Head of caudate nucleus (tissue), 42 donors: ENCODE results near the gene TSSK1B.
"Not testable (repeated sequence)": the region's sequence is repeated elsewhere in the genome, so short reads cannot be mapped to it uniquely, and the experiment has no call there.

Experiments used
- DNase-seq, 42 donors: peaks; one replicate each; pipeline versions ENCODE4 v3.0.0 to v3.0.0-alpha.2; 2020 to 2021; ENCODE audit warnings: mixed read lengths in 7 of 42
- intact Hi-C: fragments of 100-400 bp; cut with DNase I; formaldehyde crosslinking; loops from one replicate; pipeline ENCODE4 v1.15.0; 2022

Gene TSSK1B, protein sequence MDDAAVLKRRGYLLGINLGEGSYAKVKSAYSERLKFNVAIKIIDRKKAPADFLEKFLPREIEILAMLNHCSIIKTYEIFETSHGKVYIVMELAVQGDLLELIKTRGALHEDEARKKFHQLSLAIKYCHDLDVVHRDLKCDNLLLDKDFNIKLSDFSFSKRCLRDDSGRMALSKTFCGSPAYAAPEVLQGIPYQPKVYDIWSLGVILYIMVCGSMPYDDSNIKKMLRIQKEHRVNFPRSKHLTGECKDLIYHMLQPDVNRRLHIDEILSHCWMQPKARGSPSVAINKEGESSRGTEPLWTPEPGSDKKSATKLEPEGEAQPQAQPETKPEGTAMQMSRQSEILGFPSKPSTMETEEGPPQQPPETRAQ

GRCh38 chr5:113434889-113435288, at the start of gene TSSK1B:
Gene TSSK1B, minus strand, starts transcription at chr5:113434989. Its CDS starts 150 bp downstream, at chr5:113434839.
- DNase-seq: no peak
- intact Hi-C loops: no loop called here

DNA sequence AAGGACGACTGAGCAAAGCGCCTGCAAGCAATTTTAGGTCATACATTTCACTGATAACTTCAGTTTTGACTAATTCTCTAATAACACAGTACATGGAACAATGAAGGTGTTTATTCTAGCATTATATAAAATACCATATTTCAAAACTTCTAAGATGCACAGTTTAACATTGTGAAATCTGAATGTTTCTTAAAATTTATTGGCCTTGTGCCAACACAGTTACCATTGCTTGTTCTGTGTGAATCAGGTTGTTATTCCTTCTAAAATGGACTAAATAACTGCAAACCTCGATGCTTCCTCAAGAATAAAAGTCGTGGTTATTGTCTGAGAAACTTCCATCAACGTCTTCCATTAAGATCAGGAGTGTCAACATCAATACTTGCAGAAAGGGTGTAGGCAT, 45.5 kb upstream of the TSSK1B start:
- intact Hi-C loops: no loop called here
- no peak for DNase-seq

DNA sequence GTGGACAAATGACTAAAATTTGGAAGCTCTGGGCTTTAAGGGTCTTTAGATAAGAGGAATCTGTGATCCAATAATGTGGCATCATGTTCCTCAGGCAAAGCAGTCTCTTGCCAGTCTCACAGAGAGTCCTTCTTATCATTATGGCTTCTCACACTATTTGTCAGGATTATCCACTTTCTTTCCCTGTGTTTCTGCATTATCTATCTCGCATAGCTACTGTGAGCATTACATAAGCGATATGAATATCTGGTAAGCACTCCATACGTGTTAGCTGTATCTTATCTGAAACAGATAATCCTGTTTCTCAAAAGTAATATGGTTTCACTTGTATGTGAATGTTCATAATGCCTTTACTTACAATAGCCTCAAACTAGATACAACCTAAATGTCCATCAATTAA, 43.9 kb upstream of the TSSK1B start:
- intact Hi-C loops: no loop called here
- DNase-seq: no peak

DNA sequence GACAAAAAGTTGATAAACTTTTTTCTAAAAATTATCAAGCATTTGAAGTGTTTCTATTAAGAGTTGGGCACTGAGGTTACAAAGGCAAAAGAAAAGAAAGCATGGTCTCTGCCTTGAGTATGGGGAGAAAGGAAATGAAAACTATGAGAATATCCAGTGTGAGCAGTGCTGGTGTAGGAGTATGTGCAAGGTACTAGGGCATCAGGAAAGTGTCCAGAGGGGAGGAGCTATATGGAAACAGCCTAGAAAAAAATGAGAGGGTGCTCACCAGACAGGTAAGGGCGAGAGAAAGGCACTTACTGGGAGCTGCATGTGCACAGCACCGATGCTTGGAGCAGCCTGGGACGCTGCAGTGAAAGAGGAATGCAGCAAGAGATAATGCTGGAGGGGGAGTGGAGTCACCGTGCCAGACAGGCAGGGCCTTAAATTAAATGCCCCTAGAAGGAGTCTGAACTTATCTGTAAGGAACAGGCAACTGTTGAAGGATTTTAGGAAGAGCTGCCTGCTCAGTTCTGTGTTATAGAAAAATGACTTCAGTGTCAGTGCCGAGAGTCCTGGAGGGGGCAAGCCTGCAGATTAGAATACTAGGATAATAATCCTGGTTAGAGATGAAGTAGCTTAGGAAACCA, 39.4 kb upstream of the TSSK1B start:
- intact Hi-C loops: no loop called here
- no peak for DNase-seq

GRCh38 chr5:113463032-113463431, 28.2 kb upstream of the TSSK1B start:
- intact Hi-C loops: no loop called here
- no peak for DNase-seq

- DNase-seq, intact Hi-C loops: not testable (repeated sequence)
Measured at GRCh38 chr5:113457106-113457505, 22.3 kb upstream of the TSSK1B start.

DNA sequence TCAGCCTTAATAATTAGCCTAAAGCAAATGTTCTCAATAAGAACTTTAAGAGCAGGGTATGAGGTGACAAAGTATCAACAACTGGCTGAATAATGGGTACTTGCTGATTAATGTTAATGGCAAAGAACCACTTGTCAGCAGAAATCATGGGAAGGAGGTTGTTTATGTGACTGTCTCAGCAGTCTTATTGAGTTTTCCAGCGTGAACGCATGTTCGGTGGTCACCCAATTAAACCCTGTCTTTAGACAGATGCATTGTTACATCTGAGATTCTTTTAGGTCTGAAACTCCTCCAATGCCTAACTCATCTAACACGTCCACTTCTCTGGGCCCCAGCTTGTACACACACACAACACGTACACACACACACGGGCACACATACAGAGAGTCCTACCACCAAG, 18.2 kb upstream of the TSSK1B start:
- intact Hi-C loops: no loop called here
- no peak for DNase-seq

DNA sequence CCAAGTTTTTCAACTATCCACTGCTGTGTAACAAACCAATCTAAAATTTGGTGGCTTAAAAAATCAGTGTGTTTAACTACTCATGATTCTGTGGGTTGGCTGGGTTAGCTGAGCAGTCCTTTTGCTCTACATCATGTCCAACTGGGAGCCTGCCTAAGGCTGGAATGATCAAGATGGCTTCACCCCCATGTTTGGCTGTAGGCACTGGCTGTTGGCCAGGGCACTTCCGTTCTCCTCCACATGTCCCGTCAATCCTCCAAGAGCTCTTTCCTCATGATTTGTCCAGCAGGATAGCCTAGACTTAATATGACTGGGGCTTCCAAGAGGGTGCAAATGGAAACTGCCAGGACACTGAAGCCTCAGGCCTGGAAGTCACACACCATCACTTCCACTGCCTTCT, 17.0 kb upstream of the TSSK1B start:
- intact Hi-C loops: no loop called here
- no peak for DNase-seq

- intact Hi-C loops: no loop called here
- DNase-seq: no peak
Measured at GRCh38 chr5:113450929-113451328, 16.1 kb upstream of the TSSK1B start.

DNA sequence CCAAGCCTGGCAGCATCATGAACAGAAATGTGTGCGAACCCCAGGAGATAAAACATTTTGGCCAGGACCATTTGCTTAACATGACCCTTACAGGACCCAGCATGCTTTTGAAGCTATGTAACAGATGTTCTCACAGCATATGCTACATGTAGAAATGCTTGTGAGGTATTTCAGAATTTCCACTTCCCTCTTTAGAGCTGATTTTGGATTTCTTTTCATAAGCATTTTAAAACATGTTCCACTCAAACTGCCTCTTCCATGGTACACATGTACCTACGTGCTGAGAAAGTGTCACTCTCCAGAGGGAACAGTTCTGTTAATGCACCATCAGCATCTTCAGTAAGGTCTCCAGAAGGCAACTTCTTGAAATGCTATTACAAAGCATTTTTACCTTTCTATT, 15.7 kb upstream of the TSSK1B start:
- intact Hi-C loops: no loop called here
- no peak for DNase-seq

DNA sequence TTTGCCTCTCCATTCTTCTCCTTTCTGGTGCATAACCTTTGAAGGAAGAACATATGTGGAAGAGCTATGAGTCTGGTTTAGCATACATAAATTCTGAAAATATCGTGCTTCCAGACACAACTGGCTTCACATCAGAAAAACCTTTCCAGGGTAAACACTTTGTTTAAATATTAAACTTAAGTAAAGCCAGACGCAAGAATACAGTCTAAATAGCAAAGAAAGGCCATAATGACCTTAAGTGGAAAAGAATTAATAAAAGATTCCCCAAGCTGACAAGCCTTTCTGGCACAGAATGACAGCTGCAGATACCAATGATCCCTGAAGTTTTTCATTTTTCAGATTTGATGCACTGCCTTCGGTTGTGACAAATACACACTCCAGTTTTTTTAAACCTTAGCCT, 13.5 kb upstream of the TSSK1B start:
- intact Hi-C loops: no loop called here
- DNase-seq: no peak

- no peak for DNase-seq
Measured at GRCh38 chr5:113447498-113448050, 12.8 kb upstream of the TSSK1B start.

GRCh38 chr5:113446358-113446927, 11.7 kb upstream of the TSSK1B start:
- intact Hi-C loops: no loop called here
- no peak for DNase-seq

More at GRCh38 chr5:113447498-113448050, 12.8 kb upstream of the TSSK1B start:
- intact Hi-C loops: no loop called here

DNA sequence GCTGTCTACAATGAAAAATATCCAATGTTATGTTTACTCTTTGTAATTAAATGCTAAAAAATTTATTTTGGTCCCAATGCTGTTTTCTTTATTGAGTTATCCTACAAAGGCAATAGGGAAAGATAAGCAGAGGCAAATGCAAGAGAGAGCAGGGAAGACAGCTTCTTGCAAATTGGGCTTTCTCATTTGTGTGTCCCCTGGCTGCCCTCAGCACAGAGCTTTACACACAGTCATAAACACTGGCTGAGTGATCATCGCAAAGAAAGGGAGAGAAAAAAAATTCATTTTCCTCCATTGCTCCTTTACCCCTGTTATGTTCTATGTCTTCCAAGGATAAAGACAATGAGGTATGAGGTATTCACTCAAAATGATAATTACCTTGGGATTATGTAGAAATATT, 2.3 kb upstream of the TSSK1B start:
- intact Hi-C loops: no loop called here
- no peak for DNase-seq

- no peak for DNase-seq
- intact Hi-C loops: no loop called here
Measured at GRCh38 chr5:113435575-113435974, 786 bp upstream of the TSSK1B start.

DNA sequence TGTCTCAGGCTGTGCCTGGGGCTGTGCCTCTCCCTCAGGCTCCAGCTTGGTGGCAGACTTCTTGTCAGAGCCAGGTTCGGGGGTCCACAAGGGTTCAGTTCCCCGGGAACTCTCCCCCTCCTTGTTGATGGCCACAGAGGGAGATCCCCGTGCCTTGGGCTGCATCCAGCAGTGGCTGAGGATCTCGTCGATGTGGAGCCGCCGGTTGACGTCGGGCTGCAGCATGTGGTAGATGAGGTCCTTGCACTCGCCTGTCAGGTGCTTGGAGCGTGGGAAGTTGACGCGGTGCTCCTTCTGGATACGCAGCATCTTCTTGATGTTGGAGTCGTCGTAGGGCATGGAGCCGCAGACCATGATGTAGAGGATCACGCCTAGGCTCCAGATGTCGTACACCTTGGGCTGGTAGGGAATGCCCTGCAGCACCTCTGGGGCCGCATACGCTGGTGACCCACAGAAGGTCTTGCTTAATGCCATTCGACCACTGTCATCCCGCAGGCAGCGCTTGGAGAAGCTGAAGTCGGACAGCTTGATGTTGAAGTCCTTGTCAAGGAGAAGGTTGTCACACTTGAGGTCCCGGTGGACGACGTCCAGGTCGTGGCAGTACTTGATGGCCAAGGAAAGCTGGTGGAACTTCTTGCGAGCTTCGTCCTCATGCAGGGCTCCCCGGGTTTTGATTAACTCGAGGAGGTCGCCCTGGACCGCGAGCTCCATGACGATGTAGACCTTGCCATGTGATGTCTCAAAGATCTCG, 752 bp downstream of the TSSK1B start:
- intact Hi-C loops: no loop called here

DNA sequence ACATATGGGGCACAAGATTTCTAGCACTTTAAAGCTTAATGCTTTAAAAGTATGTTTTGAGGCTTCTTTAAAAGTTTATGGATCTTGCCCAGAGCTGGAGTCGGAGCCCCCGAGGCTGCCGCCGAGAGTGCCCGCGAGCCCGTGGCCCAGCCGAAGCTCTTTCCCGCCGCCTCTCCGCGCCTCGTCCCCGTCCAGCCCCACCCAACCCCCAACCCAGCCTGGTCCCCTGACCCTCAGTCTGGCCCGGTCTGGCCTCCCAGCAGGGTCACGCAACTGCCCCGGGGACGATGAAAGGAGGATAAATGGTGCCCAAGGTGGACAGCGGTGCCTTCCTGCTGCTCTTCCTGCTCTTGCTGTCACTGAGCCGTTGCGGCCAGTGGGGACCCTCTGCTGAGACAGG, 1.7 kb downstream of the TSSK1B start:
- intact Hi-C loops: no loop called here
- no peak for DNase-seq

More for the DNA sequence above, 752 bp downstream of the TSSK1B start:
- DNase-seq: no peak

- DNase-seq: no peak
- intact Hi-C loops: no loop called here
Measured at GRCh38 chr5:113427871-113428574, 6.8 kb downstream of the TSSK1B start.

- intact Hi-C loops: no loop called here
- DNase-seq: no peak
Measured at GRCh38 chr5:113425909-113426308, 8.9 kb downstream of the TSSK1B start.
